ENCODE data around the gene PRSS56. TPM values are rescaled to one million over a fixed set of nuclear protein-coding genes. Genes with fewer than 3 reads are reported as not detected.

Gene PRSS56
- total and polyA plus RNA-seq, 8 donors, result not detected

- TF ChIP-seq EP300 (IDR thresholded peaks at IDR 0.05) (no peak), POLR2A (IDR thresholded peaks at IDR 0.05) (no peak), POLR2AphosphoS5 (IDR thresholded peaks at IDR 0.05) (no peak)
- TF ChIP-seq, protein P1, sequence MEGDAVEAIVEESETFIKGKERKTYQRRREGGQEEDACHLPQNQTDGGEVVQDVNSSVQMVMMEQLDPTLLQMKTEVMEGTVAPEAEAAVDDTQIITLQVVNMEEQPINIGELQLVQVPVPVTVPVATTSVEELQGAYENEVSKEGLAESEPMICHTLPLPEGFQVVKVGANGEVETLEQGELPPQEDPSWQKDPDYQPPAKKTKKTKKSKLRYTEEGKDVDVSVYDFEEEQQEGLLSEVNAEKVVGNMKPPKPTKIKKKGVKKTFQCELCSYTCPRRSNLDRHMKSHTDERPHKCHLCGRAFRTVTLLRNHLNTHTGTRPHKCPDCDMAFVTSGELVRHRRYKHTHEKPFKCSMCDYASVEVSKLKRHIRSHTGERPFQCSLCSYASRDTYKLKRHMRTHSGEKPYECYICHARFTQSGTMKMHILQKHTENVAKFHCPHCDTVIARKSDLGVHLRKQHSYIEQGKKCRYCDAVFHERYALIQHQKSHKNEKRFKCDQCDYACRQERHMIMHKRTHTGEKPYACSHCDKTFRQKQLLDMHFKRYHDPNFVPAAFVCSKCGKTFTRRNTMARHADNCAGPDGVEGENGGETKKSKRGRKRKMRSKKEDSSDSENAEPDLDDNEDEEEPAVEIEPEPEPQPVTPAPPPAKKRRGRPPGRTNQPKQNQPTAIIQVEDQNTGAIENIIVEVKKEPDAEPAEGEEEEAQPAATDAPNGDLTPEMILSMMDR (IDR thresholded peaks at IDR 0.05), result no peak
- intact Hi-C loops (cut with DNase I; ENCODE audit: low total_unique reads), result no loop called here
- Histone ChIP-seq H3K36me3 (no peaks in the 10 kb centered on the region), H3K4me3 (no peak overlapping the region), H3K9me3 (no peaks in the 10 kb centered on the region), H3K4me1 (peaks cover 0 to 6% (median 3%) of the 10 kb centered on the region in 4 donors), H3K27me3 (peaks cover 12 to 79% (median 21%) of the 10 kb centered on the region in 3 donors), H3K27ac (no peak overlapping the region)
- 73 to 80% (median 77%) methylated on average over 18 to 26 of the region's 26 CpGs for WGBS, 5 donors
- DNase-seq, result no peak
Measured at GRCh38 chr2:232480201-232481190, 39.7 kb upstream of the PRSS56 start.

DNA sequence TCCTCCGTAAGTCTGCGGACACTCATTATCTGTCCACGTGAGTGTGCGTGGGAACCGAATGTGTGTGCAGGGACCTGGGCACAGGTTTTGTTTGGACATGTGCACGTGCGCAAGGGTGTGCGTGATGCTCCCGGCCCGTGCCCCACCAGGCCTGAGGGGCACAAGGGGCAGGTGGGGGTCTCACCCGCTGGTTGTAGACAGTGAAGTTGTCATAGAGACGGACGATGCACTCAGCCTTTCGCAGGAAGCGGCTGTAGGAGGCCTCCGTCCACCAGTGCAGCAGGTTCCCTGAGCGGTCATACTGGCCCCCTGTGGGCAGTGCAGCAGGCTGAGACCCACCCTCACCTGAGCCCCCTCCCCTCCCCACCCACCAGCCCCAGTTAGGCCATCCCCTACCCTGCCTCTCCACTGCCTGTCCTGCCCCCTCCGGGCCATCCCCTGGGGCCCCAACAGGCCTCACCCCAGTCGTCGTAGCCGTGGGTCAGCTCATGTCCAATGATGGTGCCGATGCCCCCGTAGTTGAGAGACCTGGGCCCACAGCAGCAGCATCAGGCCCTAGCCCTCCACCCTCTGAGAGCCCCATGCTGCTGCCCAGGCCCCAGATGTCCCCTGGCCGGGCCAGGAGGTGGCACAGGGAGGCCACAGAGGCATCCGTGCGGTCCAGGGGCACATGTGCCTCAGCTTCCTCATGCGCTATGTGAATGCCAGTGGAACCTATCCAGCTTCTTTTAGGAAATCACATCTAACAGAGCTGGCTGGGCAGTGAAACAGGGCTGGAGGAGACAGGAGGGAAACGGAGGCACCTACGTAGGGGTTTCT, 38.7 kb upstream of the PRSS56 start:
- no peak overlapping the region for H3K27ac ChIP-seq
- 82 to 90% (median 85%) methylated on average over 28 to 29 of the region's 29 CpGs for WGBS, 5 donors

GRCh38 chr2:232482301-232483238, 37.6 kb upstream of the PRSS56 start:
- 84 to 92% (median 86%) methylated on average over 24 to 31 of the region's 31 CpGs for WGBS, 5 donors
- intact Hi-C loops (cut with DNase I; ENCODE audit: low total_unique reads), result no loop called here
- H3K4me3 ChIP-seq, result no peak overlapping the region
- peaks cover 10 to 27% (median 18%) of the 10 kb centered on the region in 4 donors for H3K4me1 ChIP-seq
- H3K27me3 ChIP-seq, result peaks cover 26 to 88% (median 41%) of the 10 kb centered on the region in 3 donors
- DNase-seq, result no peak
- H3K9me3 ChIP-seq, result no peaks in the 10 kb centered on the region
- H3K27ac ChIP-seq, result no peak overlapping the region
- TF ChIP-seq, protein P1 (IDR thresholded peaks at IDR 0.05), result no peak
- TF ChIP-seq EP300 (IDR thresholded peaks at IDR 0.05), result no peak
- H3K36me3 ChIP-seq, result no peaks in the 10 kb centered on the region

More for the DNA sequence above, 38.7 kb upstream of the PRSS56 start:
- H3K9me3 ChIP-seq, result no peaks in the 10 kb centered on the region
- DNase-seq, result no peak
- no peak overlapping the region for H3K4me3 ChIP-seq
- intact Hi-C loops (cut with DNase I; ENCODE audit: low total_unique reads), result no loop called here
- TF ChIP-seq POLR2AphosphoS5 (IDR thresholded peaks at IDR 0.05) (no peak), EP300 (IDR thresholded peaks at IDR 0.05) (no peak)
- H3K4me1 ChIP-seq, result peaks cover under 1 to 16% (median 10%) of the 10 kb centered on the region in 4 donors
- no peaks in the 10 kb centered on the region for H3K36me3 ChIP-seq
- peaks cover 22 to 83% (median 31%) of the 10 kb centered on the region in 3 donors for H3K27me3 ChIP-seq

GRCh38 chr2:232483311-232483922, 36.8 kb upstream of the PRSS56 start:
- intact Hi-C loops (cut with DNase I; ENCODE audit: low total_unique reads), result no loop called here
- H3K4me3 ChIP-seq, result no peak overlapping the region
- H3K27ac ChIP-seq, result no peak overlapping the region
- no peaks in the 10 kb centered on the region for H3K9me3 ChIP-seq
- no peaks in the 10 kb centered on the region for H3K36me3 ChIP-seq
- H3K27me3 ChIP-seq, result peaks cover 32 to 96% (median 48%) of the 10 kb centered on the region in 3 donors
- peaks cover 10 to 28% (median 19%) of the 10 kb centered on the region in 4 donors for H3K4me1 ChIP-seq
- TF ChIP-seq, protein P1 (IDR thresholded peaks at IDR 0.05), result no peak
- 85 to 92% (median 89%) methylated on average over 7 to 10 of the region's 10 CpGs for WGBS, 5 donors
- DNase-seq, result no peak
